Stimulated activated CD8-positive, alpha-beta memory T cell treated with anti-CD3 and anti-CD28 coated beads, Interleukin-12 subunit alpha, Interleukin-12 subunit beta, amount 100 ng/mL, for 24 hours (primary cell): ENCODE results near the gene CHCHD6.

ENCODE experiments used
- DNase-seq: peaks from one replicate; pipeline ENCODE4 v3.0.0-alpha.2; 2020; ENCODE audit errors: extremely low read depth

CHCHD6 gene

DNA sequence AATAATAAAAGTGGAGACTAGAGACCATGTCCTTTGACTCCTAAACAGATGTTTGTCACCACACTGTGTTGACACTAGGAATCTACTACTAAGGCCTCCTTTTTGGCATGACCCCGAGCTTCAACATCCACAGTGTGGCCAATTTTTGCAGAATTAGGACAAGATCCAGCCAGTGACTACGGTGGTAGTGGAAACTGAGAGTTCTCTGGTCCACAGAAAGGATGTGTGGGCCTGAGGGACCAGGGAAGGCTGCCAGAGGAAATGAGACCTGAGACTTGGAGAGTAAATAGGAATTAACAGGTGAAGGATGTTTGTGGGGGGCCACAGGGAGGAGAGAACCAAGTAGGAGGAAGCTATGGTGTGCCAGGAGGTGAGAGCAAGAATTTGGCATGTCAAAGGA is 122.7 kb downstream of the CHCHD6 start:
- DNase-seq, result no peak

DNA sequence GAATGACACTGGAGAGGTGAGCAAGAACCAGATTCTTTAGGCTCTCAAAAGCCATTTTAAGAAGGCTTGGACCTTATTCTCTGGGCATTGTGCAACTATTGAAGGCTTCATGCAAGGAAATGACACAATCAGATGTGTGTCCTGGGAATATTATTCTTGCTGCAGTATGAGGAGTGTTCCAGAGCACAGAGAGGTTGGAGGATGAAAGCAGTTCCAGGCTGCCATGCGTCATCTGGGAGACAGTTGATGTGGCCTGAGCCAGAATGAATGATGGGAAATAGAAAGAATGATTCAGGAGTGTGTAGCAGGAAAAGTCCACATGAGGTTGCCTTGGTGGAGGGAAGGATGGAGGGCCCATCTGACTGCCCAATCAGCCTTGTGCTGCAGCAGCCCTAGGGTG is 123.1 kb downstream of the CHCHD6 start:
- no peak for DNase-seq

DNA sequence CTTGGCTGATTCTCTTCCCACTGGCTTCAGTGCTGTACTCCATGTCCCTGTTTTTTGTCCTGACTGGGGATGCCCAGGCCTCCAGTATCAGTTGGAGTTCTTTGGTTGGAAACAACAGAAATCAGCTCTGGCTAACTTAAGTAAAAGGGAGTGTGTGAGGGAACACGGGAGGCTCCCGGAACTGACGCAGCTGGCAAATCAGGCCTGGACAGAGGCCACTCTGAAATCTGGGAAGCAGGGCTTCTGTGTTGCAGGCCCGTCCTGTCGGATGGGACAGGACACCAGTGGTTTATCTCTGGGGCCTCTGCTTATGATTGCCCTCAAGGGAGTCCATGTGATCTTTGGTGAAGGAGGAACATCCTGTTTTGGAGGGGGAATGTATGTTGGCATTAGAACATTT is 124.3 kb downstream of the CHCHD6 start:
- DNase-seq, result no peak

DNA sequence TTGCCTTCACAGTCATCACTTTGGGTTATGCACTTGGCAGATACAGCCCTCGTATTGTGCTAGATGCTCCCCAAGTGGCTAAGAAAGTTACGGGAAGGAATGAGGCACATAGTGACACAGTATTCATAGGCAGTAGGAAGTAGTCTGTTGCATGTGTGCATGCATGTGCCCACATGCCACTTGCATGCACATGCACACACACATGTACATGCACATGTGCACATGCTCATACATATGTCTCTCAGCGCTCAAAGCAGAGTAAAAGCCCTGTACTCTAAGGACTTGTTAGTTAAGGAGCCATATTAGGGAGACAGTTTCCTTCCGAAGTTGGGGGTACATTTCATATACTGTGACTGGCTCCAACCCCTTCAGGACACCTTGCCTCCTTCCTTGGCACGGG is 128.9 kb downstream of the CHCHD6 start:
- DNase-seq, result no peak

DNA sequence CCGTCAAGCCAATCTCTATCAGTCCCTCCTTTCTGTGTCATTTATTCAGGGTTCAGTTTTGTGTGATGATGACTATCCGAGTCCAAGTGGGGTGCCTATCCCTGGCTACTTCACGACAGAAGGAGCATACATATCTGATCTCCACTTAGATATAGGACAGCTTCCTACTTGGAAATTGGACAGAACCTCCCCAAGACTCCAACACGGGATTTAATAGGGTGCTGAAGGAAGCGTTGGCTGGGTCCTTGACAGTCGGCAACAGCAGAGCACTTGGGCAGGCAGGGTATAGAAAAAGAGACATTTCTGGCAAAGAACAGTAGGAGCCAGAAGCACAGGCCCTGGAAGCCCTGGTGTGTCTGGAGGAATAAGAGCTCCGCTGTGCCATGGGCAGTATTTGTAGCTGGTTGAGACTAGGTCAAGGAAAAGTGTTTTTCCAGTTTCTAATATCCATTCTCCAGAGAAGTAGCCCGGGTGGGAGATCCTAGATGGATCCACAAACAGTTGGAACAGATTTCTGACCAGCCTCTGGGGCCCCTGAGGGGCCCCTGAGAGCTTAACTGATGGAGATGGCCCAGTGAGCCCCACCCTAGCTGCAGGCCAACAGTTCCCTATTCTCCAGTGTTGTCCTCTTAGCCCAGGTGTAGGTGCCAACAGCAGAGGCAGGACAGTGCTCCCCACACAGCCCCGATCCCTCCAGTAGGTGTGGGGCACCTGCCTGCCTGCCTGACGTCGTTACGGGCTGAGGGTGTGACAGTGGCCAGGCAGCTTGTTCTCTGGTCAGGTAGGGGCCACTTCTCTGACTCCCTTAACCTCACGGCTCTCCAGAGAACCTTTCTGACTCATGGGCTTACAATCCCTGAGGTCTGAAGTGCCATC is 130.8 kb downstream of the CHCHD6 start:
- no peak for DNase-seq

DNA sequence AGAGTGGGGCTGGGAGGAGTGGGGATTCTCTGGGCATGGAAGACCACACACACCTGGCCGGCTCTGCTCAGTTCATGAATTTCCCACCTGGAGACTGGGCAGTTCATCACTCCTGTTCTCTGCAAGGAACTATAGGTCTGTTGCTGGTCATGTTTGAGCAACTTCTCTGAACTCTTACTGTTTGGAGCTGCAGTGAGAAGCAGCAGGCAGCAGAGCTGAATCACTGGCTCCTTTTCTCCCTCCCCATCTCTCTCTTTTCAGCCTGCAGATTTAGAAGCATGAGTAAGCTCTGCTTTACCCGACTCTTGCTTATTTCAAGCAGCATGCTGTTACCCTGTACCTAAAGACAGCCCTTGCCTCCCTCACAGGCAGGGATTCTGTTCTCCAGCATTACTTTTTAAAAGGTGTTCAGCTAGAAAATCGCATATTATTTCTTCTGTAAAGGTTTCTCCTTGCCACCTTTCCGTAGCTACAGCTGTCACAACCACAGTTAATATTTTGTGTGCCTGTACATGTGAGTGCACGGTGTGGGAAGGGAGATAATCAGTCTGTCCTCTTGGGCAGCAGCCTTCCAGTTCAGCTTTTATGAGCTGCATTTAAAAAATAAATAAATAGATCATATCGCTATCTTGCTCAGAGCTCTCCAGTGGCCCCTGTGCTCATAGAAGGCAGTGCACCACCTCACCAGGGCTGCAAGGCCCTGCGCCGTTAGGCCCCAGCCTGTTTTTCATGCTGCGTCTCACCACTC is 131.6 kb downstream of the CHCHD6 start:
- no peak for DNase-seq

DNA sequence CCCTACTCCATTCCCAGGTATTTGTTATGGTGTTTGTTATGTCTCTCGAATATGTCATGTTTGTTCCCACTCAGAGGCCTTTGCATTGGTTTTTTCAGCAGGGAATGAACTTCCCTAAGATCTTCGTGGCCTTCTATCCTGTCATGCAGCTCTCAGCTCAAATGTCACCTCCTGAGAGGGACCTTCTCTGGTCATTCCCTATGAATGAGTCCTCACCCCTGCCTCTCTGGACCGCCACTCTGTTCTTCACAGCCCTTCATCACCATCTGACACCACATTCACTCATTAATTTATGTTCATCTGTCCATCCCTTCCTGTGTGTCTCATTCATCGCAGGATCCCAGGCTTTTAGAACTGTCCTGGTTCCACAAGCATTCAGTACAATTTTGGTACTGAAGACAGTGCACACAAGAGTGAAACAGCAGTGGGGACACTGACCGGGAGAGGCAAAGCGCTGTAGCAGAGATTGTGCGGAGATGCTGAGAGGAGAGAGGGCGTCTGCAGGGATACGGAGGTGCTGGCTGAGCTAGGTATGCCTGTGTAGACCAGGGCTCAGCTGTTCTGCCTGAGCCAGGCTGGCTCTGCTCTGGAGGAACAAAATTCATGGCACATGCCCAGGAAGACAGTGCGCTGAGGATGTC is 132.3 kb downstream of the CHCHD6 start:
- DNase-seq, result no peak

DNA sequence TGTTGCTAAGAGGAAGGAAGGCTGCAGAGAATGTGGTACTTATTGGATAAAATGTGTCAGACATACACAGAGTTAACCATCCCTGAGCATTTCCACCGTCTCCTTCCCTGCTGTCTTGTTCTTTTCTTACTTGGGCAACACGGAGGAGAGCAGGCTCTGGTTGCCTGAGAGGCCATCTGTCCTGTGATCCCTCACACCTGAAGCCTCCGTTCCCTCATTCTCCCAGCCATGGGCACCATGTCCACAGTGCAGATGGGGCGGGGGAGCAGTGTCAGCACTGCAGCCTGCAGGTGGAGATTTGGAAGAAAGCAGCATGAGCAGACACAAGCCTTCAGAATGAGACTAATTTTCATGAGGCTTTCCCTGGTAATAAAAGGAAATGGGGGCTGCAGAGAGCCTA is 133.7 kb downstream of the CHCHD6 start:
- no peak for DNase-seq

DNA sequence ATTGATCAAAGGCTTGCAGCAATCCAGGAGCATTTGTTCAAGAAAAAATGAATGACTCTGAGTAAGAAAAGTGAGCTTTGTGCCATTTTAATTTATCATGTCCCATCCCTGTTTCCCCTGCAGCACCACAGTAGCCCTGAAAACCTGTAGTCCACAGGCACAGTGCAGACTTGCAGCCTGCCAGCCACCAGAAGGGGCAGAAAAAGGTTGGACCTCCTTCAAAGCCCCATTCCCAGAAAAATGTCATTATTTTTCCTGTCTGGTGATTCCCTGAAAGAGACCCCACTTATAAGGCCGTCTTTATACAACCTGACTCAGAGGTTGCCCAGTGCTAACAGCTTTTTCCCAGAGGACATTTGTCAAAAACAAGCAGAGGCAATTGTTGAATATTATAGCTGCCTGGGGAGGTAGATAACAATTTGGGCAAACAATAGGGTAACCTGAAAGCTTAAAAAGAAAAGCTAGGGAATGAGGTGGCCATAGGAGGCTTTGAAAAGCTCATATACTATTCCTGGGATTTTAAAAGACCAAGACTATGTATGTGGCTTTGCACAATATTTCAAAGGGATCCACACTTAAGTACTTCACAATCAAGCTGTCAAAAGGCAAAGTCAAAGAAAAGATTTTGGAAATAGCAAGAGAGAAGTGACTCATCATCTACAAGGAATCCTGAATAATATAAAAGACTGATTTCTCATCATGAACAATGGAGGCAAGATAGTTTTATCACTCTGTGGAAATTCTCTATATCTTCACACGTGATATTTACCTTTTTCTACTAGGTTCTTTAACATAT is 142.1 kb downstream of the CHCHD6 start:
- DNase-seq, result no peak

DNA sequence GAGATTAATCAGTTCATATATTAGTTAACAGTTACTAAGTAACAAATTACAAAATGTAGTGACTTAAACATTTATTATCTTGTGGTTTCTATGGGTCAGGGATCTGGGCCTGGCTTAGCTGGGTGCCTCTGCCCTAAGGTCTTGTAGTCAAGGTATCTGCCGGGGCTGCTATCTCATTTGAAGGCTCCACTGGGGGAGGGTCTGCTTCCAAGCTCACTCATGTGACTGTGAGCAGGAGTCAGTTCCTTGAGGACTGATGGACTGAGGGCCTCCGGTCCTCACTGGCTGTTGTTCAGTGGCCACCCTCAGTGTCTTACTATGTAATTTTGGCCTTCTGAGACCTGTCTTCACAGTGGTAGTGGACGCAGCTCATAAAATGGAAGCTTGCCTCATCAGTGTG is 143.0 kb downstream of the CHCHD6 start:
- DNase-seq, result no peak

DNA sequence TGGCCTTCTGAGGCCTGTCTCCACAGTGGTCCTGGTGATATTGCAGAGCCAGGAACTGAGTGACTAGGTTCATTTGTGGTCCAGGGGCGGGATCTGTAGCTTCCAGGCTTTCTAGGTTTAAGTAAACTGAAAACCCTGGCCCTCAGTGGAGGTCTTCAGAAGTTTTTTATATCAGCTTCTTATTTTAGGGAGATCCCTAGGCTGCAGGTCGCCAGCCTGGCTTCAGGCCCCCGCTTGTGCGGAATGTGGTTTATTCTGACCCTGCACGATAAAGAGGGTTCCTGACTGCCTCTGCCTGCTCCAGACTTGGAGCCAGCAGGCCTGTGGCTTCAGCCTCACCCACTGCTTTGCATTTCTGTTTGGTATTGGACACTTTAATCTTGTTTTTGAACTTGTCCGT is 145.0 kb downstream of the CHCHD6 start:
- no peak for DNase-seq

DNA sequence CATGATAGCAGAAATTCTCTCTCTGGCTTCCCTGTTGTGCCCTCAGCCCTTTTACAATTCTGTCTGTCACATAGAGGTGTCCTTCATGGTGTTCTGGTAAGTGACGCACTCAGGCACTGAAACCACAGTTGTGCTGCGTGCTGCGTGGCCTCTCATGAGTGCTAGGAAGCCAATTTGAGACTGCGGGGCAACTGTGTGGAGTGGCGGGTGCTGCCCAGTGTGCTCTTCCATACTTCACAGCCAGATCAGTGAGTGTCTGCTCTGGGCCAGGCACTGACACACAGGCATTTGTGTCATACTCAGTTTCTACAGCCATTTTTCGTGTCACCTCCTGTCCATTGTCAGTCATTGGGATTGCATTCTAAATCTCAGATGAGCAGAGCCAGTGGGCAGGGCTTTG is 145.7 kb downstream of the CHCHD6 start:
- DNase-seq, result no peak

DNA sequence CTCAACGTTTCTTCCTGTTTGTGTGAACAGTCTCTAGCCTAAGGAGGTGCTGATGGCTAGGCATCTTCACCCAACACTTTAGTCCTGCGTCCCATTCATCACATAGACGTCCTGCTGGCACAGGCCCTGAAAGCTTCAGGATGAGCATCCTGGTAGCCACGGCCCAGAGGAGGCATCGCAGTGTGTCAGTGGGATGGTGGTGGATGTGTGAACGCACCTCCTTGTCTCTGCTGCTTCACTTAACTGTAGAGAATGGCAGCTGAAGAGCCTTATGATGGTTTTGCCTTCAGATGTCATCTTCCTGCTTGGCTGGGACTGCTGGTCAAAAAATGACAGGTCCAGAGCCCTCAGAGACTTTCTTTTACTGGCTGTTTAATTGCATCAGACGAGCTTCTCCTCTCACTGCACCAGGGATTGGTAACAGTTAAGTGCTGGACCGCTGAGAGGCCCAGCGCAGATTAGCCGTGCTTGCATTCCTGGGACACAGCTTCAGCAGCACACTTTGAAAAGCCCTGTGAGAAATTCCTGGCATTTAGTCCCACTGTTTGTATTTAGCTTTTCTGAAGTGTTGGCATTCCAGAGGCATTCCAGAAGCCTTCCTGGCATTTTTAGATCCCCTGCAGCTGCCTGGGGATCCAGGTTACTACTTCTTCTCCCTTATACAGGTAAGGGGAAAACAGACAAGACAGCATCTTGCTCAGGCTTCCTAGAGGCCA is 146.5 kb downstream of the CHCHD6 start:
- no peak for DNase-seq

DNA sequence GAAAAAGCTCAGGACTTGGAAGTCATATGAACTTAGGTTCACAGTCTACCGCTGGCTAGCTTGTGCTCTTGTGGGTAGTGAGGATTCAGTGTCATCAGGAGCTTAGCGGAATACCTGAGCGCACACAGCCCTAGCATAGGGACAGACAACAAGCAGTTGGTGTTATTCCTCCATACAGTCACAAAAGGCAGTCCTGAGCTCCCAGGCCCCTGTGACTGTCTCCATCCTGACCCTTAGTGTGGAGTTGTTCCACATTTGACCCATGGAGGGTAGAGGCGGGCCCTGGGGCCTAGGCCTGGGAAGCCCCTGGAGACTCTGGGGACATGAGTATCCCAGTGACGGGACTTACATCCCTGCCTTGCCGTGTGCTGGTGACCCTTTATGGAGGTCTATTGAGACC is 147.3 kb downstream of the CHCHD6 start:
- DNase-seq, result no peak

DNA sequence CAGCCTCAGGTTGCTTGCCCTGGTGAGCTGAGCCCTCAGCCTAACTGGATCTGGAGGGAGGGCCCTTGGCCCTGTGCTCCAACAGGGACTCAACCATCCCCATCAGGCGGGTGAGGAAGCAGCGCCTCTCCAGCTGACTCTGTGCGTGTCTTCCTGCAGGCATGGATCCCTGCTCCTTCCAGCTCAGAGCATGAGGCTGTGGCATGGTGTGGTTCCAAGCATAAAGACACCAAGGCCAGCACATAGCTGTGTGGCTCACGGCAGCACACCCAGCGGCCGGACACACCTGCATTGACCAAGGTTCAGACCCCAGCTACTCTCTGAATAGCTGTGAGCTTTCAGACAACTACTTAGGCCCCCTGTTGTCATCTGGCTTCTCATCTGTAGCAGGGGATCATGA is 147.9 kb downstream of the CHCHD6 start:
- DNase-seq, result no peak

DNA sequence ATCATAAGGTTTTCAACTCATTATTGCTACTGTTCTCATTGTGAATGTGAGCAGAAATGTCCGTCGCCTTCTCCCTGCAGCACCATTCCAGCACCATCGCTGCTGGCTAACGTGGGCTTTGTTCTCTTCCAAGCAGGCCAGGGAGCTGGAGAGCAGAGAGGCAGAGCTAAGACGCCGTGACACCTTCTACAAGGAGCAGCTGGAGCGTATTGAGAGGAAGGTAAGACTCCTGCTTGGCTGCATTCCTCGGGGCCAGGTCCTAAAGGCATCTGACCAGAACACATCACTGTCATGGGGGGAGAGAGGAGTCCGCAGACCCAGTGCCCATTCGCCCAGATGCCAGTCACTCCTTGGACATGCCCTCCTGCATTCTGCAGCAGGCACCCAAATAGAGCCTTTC is 148.5 kb downstream of the CHCHD6 start:
- no peak for DNase-seq

DNA sequence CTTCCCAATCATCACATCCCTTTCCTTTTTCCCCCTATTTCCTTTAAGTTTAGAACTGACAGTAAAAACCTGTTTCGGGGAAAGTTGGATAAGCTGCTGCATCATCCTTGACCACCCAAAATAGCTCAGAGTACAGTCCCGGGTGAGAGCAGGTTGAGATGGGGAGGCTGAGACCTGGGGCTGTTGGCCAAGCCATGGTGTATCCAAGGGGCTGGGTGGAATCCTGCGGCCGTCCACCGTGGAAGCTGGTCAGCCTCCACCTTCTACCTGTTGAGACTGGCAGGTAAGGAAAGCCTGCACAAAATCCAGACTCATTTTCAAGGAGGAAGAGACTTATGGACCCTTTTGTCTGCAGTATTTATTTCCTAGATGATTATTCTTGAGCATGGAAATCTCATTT is 150.6 kb downstream of the CHCHD6 start:
- no peak for DNase-seq

DNA sequence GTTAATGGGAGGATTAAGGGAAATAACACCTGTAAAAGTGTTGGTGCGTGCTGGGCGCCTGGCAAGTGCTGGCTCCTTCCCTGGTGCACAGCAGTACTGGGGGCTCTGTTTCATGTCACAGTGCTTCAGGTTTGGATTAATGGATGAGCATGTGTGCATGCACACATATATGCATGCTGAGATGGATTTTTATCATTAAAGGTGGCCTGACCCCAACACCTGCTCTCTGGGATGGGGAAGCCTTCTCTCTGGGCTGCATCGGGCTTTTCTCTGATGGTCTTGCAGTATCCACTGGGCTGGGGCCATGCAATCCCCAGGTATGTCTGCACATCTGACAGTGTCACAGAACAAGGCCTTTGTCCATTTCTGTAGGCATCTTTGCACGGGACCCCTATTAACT is 151.3 kb downstream of the CHCHD6 start:
- DNase-seq, result no peak

DNA sequence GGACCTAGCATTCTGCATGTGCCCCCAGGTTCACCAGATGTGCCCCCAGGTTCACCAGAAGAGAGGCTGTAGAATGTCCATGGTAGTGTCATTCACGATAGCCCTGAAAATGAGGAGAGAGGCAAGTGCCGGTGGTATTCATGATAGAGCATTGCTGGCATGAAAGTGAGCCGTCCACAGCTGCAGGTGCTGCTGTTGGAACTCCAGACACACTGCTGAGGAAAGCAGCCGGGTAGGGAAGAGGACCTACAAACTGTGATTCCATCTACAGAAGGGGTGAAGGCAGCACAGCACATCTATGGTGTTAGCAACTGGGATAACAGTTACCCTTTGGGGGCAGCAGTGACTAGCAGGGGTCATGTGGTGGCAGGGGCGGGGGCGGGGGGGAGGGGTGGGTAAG is 153.9 kb downstream of the CHCHD6 start:
- DNase-seq, result no peak

DNA sequence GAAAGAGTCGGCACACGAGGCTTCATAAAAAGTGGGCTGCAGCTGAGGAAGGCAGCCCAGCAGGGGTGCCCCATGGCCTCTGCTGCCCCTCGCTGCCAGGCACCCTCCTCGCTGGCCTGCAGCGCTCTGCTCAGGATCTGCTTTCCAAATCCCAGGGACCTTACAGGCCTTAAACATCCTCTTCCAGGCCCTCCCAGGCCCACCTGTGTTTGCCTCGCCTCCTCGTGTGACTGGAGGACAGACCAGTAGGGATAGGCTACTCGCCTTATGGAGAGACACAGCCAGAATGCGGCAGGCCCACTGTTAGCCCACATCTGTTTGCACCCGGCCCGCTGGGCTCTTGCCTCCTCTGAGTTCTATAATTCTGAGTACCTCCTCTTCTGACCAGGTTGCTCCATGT is 154.4 kb downstream of the CHCHD6 start:
- DNase-seq, result no peak

DNA sequence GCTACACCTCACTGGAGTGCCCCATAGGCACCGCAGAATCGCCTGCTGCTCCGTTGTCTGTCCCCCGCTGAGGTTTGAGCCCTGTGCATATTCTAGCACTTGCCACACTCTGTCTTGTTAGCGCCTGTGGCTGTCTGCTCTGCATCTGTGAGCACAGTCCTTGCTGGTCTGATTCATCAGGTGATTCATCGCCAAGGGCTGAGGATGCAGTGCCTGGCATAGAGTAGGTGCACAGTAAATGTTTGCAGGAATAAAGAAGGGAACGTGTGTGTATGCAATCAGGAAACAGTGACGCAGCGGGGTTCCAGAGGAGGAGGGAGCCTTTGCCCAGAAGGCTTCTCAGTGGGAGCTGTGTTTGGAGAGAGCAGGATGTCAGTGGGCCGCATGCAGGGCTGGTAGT is 154.8 kb downstream of the CHCHD6 start:
- DNase-seq, result no peak
